ENCODE results near the gene IL36RN.

The IL36RN gene

GRCh38 chr2:113104054-113104611 lies 45.1 kb downstream of the IL36RN start:
- DNase-seq = no peak

- DNase-seq = peak; percentile 25
These were observed 46.2 kb downstream of the IL36RN start for GRCh38 chr2:113105047-113105785.

GRCh38 chr2:113111121-113111520 lies 52.1 kb downstream of the IL36RN start:
- DNase-seq = no peak

GRCh38 chr2:113111823-113112287 lies 52.9 kb downstream of the IL36RN start:
- DNase-seq = peak; percentile 68

GRCh38 chr2:113112441-113112840 lies 53.4 kb downstream of the IL36RN start:
- DNase-seq = no peak

- no peak for DNase-seq
These were observed 53.9 kb downstream of the IL36RN start for GRCh38 chr2:113112871-113113270.

GRCh38 chr2:113113807-113114206 lies 54.8 kb downstream of the IL36RN start:
- no peak for DNase-seq

Data from CD4-positive, alpha-beta T cell treated with Interleukin-15 for 1 hour (primary cell).